Glomerular visceral epithelial cell (primary cell): ENCODE data around the gene NCOR2.

Experiments
- DNase-seq: peaks from one replicate; pipeline ENCODE4 v3.0.0-alpha.2; 2016; ENCODE audit errors: extremely low spot score

The NCOR2 gene

DNA sequence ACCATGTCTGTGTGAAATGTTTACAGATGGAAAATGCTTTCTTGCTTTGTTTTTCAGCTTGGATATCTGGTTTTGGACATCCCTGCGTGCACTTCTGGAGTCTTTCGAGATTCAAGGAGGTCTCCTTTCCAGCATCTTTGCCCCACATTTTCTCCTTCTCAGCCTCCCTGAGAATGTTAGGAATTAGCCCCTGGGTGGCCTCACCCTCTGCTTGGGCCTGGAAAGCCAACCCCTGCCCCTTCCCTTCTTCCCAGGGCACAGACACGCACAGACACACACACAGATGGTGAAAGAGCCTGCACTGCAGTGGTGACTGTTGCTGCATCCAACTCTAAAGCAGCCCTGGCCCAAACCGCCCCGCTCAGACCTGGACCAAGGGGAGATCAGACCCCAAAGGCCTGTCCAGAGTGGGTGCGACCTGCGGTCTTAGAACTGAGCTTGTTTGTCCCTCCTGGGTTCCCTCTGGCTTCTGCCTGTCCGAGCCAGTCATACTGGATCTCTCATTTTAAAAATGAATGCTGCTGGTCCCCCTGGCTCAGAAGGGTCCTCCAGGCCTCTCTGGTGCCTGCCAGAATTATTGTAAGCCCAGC is 8.7 kb upstream of the NCOR2 start:
- DNase-seq, result no peak

DNA sequence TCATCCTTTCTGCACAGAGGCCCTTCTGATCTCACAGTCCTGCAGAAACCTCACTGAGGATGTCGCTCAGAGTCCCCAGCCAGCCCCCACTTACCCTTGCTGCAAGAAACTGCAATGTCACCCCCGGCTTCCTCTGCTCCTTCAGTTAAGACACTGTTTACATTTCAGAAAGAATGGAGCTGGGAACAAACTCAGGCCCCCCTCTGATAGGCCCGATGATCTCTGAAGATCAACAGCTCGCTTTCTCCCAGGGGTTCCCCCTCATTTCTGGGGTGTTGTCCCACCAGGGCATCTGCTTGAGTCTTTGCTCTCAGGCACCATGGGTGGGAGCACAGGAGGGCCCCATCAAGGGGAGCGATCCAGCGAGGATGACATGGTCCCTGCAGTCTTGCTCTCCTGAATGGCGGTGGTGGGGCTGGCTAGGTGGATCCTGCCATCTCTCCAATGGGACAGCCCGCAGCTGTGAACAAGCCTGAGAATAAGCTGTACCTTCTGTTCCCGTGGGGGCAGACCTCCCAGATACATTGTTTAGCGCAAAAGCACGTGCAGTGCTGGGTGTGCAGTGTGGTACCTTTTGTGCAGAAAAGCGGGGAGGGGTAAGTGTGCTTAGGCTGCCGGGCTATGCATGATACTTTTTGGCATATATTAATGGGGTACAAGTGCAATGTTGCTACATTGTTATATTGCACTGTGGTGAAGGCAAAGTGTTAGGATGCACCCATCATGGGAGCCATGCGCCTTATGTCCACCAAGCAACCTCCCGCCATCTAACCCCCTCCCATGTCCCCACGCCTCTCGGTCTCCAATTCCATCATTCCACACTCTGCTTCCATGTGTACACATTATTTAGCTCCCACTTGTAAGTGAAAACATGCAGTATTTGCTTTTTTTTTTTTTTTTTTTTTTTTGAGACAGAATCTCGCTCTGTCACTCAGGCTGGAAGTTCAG is 6.7 kb upstream of the NCOR2 start:
- no peak for DNase-seq

DNA sequence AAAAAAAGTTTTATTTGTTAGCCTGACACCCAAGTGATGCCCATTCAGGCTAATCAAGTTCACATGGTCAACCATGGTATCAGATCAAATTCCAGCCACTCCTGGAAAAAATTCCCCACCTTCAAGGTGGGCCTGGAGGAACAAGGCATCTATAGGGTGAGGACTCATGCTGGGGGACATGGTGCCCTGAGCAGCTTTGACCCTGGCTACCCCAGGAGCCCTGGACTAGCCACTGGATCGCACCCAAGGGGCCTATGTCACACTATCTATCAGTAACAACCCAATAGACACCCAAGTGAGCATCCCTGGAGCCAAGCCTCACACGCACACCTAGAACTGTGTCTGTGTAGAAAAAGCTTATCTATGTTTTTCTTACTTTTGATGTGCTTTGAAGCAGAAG is 4.1 kb upstream of the NCOR2 start:
- DNase-seq, result no peak

DNA sequence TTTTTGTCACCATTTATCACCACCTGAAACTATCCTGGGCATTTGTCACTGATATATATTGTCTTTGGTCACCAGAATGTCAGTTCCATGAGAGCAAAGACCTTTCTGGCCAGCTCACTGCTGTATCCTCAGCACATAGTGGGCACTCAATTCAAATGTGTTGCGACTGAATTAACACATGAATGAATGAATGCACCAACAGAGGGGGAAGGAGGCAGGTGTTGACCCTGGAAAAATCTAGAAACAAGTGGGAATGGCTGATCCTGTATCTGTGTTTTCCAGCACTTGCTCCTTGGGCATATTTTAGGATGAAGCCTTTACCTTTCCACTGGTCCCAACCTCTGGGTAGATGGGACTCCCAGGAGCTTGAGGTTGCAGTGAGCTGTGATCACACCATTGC is 3.4 kb upstream of the NCOR2 start:
- DNase-seq, result no peak

DNA sequence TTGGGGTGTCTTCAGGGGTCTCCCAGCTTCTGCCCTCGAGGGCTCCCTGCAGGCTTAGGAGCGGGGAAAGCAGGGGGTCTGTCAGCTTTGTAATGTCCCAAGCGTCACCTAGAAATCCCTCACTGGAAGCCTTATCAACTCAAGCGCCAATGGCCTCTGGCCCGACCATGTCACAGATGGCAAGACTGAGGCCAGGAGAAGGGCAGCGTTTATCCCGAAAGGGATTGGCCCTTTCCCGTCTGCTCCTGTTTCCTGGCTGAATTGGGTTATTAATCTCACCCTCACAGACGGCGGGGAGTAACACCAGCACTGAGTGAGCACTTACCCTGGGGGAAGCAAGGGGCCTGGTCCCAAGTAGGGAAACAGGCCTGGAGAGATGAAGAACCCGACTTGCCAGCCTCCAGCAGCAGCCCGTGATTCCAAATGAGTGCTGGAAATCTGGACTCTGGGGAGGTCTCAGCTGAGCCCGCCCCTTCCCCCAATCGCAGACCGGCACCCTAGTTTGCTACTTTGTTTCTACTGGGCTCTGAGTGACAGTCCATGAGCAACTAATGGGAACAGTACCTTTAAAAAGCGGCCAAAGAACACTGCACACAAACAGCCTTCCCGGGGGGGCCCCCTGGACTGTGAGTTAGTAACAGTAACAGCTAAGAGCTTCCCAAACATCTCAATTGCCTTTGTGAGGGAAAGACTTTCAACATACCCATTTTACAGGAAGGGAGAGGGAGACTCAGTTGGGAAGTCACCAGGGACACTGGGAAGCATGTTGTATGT is 2.1 kb upstream of the NCOR2 start:
- no peak for DNase-seq

DNA sequence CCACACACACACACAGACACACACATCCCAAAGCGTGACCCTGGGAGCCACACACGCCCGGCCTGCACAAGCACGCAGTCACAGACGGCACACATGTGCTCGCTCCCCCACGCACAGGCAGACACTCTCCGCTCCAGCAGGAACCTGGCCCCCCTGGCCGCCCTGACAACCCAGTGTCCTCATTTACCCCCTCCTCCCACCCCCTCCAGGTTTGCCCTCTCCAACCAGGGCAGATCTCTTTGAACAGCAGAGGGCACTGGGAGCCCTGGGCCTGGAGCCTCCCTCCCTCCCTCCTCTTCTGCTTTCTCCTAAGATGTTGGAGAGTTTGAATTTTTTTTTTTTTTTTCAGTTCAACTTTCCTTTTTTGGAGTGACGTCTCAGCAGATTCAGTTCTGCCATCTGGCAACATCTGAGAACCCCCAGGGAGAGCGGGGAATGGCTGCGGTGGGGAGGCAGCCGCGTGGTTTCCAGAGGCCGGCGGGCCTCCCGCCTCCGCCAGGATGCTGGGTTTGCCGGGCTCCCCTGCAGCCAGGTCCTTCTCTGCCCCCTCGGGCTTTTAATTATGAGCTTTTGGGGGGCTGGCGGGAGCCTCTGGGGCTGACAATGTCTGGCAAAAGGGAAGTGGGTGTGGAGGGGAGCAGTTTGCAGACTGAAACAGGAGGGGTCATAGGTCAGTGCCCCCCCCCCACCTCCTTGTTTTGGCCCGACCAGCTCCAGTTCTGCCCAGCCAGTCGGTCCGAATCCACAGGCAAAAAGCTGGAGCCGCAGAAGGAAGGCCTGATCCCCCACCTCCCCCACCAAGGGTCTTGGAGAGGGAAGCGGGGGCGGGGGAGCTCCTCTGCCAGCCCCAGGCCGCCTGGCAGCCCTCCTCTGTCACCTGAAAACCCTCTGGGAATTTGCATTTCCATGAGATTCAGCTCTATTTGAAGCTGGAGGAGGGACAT is 1.3 kb upstream of the NCOR2 start:
- DNase-seq, result peak; percentile 80

DNA sequence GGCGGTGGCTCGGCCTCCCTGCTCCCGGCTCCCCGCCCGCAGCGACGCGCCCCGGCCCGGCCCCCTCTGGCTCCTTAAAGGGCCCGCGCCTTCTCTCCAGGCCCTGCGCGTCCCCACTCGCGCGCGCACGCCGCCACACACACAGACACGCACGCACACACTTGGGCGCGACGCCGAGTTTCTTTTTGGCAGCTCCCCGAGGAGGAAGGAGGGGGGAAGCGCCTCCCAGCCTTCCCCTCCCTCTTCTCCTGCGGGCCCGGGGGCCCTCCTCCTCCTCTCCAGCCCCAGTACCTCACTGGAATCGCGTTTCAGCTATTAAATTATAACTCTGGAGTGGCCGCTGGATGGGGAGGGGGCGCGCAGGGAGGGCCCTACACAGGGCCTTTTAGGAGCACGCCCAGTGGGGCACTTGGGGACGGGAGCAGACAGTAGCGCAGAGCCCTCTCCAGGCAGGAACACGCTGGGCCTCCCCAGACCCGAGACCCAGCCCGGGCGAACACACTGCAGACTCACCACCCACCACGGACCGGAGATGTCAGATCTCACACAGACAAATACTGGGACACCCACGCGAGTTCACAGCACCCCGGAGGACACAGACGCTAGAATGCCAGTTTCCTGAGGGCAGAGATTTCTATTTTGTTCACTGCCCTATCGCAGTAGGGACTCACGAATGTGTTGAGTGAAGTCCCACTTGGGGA is 411 bp upstream of the NCOR2 start:
- DNase-seq, result peak; percentile 87

DNA sequence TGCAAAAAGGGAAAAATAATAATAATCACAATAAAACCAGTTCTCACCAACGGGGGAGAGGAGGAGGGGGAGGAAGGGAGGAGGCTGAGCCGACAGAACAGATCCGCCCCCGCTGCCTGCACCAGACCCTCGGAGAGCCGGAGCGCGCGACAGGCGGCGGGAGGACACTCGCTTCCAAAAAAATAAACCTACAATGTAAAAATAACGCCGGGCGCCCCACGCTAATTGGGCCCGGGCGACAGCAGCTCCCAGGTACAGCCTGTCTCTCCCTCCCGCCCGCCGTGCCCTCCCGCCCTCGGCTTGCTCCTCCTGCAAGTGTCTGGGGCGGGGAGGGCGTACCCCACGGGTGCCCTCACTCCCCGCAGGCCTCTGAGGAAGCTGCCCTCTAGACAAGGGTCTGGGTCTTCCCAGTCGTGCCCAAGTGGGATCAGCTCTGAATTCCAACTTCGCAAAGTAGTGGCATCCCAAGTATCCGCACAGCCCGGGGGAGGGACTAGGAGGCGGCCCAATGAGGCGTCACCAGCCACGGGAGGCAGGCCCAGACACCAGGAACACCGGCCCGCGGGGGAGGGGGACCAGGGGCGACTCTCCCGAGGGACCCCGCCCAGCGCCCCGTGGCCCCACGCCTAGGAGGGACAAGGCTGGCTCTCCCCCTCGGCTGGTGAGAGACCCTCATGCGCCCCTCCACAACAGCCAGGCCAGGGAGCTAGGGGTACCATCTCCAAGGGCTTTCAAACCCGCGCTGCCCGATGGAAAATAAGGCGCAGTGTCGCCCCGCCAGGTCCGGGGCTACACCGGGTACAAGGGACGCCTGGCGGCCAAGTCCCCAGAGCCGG is 1.0 kb downstream of the NCOR2 start:
- DNase-seq, result peak; percentile 74

DNA sequence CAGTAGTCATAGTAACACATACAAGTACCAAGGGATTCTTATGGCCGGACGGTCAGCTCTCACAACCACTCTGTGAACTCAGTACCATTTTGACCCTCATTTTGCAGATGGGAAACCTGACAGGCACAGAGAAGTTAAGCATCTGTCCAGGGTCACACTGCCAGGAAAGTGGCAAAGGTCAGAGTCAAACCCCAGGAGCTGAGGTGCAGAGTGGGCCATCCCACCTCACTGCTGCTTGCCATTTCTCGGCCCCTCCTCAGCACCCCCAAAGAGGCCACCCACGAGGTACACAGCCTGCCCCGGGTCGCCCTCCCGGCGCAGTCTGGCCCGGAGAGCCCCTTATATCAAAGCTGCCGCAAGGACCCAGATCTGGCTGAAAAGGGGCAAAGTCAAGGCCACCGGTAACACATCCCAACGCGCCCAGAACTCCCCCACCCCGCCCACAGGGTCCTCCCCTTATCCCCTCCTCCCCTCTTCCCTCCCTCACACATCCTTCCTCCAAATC is 1.7 kb downstream of the NCOR2 start:
- DNase-seq, result no peak

DNA sequence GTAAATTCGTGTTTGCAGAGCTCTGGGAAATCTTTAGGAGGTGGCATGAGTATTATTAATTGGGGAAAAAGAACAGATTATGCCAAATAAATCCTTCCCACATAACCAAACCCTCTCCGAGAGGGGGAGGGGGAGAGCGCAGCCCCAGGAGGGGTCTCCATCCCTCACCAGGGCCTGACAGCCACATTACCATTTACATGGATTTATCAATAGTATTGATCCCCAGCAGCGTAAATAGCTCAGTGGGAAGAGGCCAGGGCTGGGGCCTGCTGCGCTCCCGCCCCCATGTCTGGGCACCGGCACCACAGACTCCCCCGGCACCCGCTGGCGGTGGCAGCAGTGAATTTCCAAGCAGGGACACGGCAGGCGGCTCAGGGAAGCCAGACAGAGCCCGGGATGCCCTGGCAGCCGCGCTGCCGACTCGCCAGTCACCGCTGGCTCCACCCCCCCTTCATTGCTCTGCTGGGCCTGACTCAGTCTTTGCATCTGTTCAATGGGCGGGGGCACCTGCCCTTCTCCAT is 2.4 kb downstream of the NCOR2 start:
- no peak for DNase-seq

DNA sequence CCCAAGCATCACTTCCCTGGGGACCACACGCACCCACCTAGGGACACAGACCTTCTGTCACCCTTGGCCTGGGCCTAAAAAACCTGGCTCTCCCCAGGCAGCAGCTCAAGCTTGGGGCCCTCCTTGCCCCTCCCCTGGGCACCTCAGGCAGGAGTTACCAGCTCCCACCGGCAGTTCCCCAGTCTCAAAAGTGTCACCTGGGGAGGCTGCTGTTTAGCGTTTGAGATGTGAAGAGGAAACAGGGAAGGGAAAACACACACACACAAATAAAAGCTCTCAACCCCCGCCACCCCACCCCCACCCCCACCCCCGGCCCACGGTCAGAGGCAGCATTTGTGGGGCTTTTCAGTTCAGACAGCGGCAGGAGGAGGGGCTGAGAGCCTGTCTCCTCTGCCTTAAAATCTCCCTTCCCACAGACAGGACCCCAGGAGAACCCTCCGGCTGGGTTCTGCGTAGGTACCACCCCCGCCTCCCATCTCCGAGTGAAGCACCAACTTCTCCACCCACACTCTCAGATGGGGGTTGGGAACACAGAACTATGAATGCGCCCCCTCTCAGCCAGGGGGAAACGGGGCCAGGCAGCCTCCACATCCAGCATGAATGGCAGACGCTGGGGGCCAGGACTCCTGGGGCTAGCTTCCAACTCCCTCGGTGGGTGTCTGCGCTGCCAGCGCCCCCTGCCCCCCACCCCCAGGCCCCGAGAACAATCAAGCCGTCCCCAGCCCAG is 3.0 kb downstream of the NCOR2 start:
- DNase-seq, result no peak

DNA sequence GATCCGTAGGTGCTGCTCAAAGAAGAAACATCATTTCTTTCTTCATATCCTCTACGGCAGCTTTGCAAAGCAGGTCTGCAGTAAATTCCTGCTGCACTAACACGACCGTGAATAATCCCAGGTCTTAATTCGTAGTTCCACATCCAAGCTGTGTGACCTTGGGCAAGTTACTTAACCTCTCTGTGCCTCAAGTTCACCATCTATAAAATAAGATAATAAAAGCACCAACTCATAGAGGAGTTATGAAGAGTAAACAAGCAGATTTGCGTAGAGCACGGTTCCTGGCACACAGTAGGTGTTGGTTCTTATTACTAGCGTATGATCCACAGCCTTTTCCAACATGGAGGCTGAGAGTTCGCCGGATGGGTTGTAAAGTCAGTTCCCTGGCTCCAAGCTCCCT is 3.6 kb downstream of the NCOR2 start:
- DNase-seq, result no peak

DNA sequence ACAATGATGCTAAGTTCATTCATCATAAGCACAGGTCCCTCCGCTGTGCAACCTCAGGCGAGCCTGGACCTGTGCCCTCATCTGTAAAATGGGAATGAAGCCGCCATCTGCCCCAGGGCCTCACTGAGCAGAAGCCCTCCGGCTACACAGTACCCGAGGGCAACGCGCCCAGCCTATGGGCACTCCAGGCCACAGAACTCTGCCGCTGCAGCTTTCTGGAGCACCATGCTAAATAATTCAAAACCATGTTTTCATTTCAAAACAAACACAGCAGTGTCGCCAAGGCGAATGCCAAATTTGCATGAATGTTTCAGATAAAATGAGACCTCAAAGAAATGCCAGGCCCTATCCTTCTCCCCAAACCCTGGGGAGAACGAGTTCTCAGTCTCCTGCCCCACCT is 4.0 kb downstream of the NCOR2 start:
- no peak for DNase-seq

DNA sequence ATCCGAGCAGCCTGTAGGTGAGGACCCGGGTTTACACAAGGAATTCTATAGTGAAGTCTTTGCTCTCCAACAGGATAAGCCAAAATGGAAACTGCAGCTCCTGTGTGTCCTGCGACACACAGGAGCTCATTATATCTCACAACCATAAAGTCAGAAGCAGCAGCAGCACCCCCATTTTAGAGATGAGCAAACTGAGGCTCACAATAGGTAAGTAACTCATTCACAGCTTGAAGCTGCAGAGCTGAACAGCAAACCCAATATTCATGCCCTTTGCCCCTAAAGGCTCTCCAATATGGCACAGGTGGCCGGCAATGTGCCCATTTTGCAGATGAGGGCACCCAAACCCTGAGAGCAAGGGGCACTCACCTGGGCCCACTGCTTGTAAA is 4.6 kb downstream of the NCOR2 start:
- no peak for DNase-seq

DNA sequence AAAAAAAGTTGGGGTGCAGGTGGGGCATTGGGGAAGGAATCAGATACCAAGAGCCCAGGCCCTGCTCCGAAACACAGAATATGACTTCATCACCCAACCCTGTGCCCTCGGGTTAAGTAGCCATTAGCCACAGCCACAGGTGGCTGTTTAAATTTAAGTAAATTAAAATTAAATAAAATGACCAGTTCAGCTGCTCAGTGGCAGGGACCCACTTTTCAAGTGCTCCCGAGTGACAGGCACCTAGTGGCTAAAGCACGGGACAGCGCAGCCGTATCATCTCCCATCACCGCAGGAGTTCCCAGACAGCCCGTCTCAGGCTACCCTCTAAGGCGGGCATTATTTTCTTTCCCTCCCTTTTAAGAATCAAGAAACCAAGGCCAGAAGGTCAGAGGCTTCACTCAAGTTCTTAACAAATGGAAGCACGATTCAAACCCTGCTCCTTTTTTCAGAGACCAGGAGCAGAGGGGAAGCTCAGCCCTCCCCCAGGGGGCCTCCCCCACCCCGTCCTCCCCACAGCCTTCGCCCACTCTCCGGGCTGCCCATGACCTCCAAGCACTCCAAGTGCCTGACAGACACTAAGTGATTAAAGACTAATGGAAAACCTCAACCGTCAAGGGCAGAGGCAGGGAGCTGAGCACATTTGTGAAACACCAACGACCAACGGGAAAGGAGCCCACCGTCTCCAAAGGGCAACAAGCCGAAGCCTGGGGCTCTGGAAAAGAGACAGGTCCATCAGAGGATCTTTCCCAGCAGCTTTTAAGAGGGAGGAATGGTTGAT is 5.2 kb downstream of the NCOR2 start:
- DNase-seq, result no peak

DNA sequence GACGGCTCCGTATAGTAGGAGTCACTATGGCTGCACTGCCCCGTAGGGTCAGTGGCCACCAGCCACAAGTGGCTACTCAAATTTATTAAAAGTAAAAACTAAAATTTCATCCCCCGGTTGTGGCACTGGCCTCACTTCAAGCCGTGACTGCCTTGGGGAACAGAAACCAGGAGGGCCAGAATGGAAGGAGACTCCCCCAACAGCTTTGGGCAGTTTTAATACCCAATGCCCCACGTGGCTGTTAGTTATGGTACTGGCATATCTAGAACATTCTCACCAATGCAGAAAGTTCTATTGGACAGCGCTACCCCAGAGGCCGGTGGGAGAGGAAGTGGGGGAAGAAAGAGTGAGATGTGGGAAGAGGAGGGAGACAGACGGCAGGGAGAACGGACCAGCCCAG is 6.2 kb downstream of the NCOR2 start:
- no peak for DNase-seq

DNA sequence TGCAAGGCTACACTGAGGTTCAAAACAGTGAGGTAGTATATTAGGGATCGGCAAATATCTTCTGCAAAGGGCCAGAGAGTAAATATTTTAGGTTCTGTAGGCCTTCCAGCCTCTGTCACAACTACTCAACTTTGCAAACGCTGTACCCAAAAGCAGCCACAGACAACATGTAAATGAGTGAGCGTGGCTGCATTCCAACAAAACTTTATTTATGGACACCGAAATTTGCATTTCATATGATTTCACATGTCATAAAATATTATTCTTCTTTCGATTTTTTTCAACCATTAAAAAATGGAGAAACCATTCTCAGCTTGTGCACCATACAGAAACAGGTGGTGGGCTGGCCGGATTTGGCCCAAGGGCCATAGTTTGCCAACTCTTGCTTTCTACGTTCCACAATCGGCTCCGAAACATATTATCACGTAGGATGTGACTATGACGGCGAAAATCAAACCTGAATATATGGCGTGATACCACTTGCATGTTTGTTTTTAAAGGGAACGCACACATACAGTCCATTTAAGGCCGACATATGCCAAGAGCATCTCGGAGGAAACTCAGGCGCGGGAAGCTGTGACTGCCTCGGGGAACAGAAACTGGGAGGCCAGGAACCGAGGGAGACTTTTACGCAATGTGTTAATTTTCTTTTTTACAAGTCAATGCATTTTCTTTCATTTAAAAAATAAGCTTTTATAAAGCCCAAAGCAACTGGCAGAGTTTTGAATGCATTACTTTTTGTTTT is 7.1 kb downstream of the NCOR2 start:
- no peak for DNase-seq
